Panc1 (cell line): ENCODE results near the gene MREG. TPM values are rescaled to one million over a fixed set of nuclear protein-coding genes. Genes with fewer than 3 reads are reported as not detected.

Experiments
- ATAC-seq: fragments of 200-7000 bp; cut with Tn5 transposase; 2 replicates; pipeline ENCODE4 v1.9.1; 2020; ENCODE audit warnings: mild to moderate bottlenecking, moderate library complexity
- BruUV-seq: library from RNA; stranded (reverse); fragments of 400-500 nt; replicated peaks from 2 replicates; lab custom pipeline; 2021; lab: Mats Ljungman, UMichigan
- CTCF ChIA-PET: fragments of 300-600 bp; sonication (Branson Sonifier 250); formaldehyde crosslinking; loops from one replicate; lab custom pipeline; 2022; ENCODE audit warnings: antibody characterized with exemption; lab: Charles Lee
- POLR2A ChIA-PET: fragments of 300-600 bp; sonication (Branson Sonifier 250); formaldehyde crosslinking; loops from one replicate; lab custom pipeline; 2022; ENCODE audit warnings: antibody characterized with exemption; lab: Charles Lee
- DNase-seq: peaks from one replicate; pipeline ENCODE4 v3.0.0-alpha.2; 2010; ENCODE audit warnings: low read depth, low spot score
- H3K27ac ChIP-seq: 2 replicates; pipeline ENCODE4 v1.5.1; 2011; ENCODE audit warnings: mild to moderate bottlenecking, low read length, inconsistent platforms
- H3K27me3 ChIP-seq: fragments of 200-500 bp; sonication (Bioruptor generic); 2 replicates; pipeline ENCODE4 v1.6.0; 2014; ENCODE audit warnings: low read length, inconsistent platforms; ENCODE audit not compliant: control insufficient read depth, insufficient read depth
- H3K36me3 ChIP-seq: fragments of 200-500 bp; sonication (Bioruptor generic); 2 replicates; pipeline ENCODE4 v1.5.1; 2014; ENCODE audit warnings: inconsistent platforms, mild to moderate bottlenecking, low read length, moderate library complexity; ENCODE audit not compliant: control insufficient read depth, insufficient read depth
- H3K4me1 ChIP-seq: 2 replicates; pipeline ENCODE4 v1.5.1; 2011; ENCODE audit warnings: inconsistent platforms, mild to moderate bottlenecking, low read length, moderate library complexity; ENCODE audit not compliant: control insufficient read depth, insufficient read depth
- H3K4me3 ChIP-seq, 2 experiments: 2 replicates each; pipeline ENCODE4 v1.5.1; 2011 to 2012; ENCODE audit warnings: low read depth in 2 of 2, low read length in 2 of 2, mild to moderate bottlenecking in 2 of 2, inconsistent platforms in 1 of 2, moderate library complexity in 1 of 2
- H3K9me3 ChIP-seq: fragments of 200-500 bp; sonication (Bioruptor generic); 2 replicates; pipeline ENCODE4 v1.5.1; 2014; ENCODE audit warnings: low read depth, mild to moderate bottlenecking, inconsistent platforms, low read length, moderate library complexity; ENCODE audit not compliant: control insufficient read depth, insufficient read depth
- CTCF ChIP-seq: fragments of 450-650 bp; IDR thresholded peaks from 2 replicates; pipeline ENCODE4 v1.5.1; 2017; ENCODE audit warnings: mild to moderate bottlenecking
- POLR2AphosphoS5 ChIP-seq: IDR thresholded peaks from 2 replicates; pipeline ENCODE4 v1.6.1; 2012; ENCODE audit warnings: mild to moderate bottlenecking, low read depth, low read length, moderate library complexity
- REST ChIP-seq, 2 experiments: IDR thresholded peaks; 2 replicates each; pipeline ENCODE4 v1.6.1; 2011 to 2012; ENCODE audit warnings: low read depth in 2 of 2, control low read depth in 1 of 2, low read length in 1 of 2, mild to moderate bottlenecking in 1 of 2, moderate library complexity in 1 of 2; ENCODE audit not compliant: insufficient read depth in 1 of 2
- SIN3A ChIP-seq: IDR thresholded peaks from 2 replicates; pipeline ENCODE4 v1.6.1; 2012; ENCODE audit warnings: low read depth, mild to moderate bottlenecking, low read length, moderate library complexity, borderline replicate concordance; ENCODE audit not compliant: insufficient read depth
- TCF7L2 ChIP-seq: IDR thresholded peaks from 2 replicates; pipeline ENCODE4 v1.6.1; 2011; ENCODE audit warnings: mild to moderate bottlenecking, low read depth, low read length, inconsistent platforms
- in situ Hi-C: cut with HindIII; loops from 2 replicates; pipeline ENCODE4 v1.10.0; 2016; ENCODE audit warnings: low sequenced_read_pairs, low pct_unique_long_range_greater_than_20kb
- intact Hi-C: fragments of 100-400 bp; cut with micrococcal nuclease; formaldehyde crosslinking; loops from one replicate; pipeline ENCODE4 v1.10.0; 2022; ENCODE audit not compliant: unreplicated experiment
- total RNA-seq: library from RNA; stranded (reverse); gene quantifications from one replicate; pipeline ENCODE4 v1.2.1, GENCODE V29; 2021; ENCODE audit not compliant: unreplicated experiment

MREG gene
- total RNA-seq, 1 experiment from 2014 or later = 19.2 TPM

- CTCF ChIA-PET = interaction anchor here (0.6 to 1.5 kb wide), 2 partner anchors 15 to 32 kb away, joined by 3 read pairs; no protein-coding TSS in a partner anchor
- intact Hi-C loops = no loop called here
- ATAC-seq (no peak), DNase-seq (no peak)
- Histone ChIP-seq H3K9me3 (no peaks in the 10 kb centered on the region), H3K4me1 (no peaks in the 10 kb centered on the region), H3K4me3 (no peak overlapping the region), H3K36me3 (no peaks in the 10 kb centered on the region), H3K27me3 (no peaks in the 10 kb centered on the region), H3K27ac (no peak overlapping the region)
- TF ChIP-seq REST (IDR thresholded peaks at IDR 0.05; ENCODE audit: insufficient read depth in 1 of 2, low read depth in 2 of 2, low read length in 1 of 2) = no peak
- no peak for TF ChIP-seq SIN3A
- no peak for TF ChIP-seq POLR2AphosphoS5
- TF ChIP-seq TCF7L2 = no peak
- no peak for TF ChIP-seq CTCF
- in situ Hi-C loops = no loop called here
- no TSS peak for BruUV-seq
- POLR2A ChIA-PET = no interaction called here
Measured at GRCh38 chr2:216033403-216033802, 20.1 kb upstream of the MREG start.

GRCh38 chr2:216031960-216032689, 18.8 kb upstream of the MREG start:
- no TSS peak for BruUV-seq
- intact Hi-C loops = no loop called here
- H3K4me3 ChIP-seq = no peak overlapping the region
- in situ Hi-C loops = no loop called here
- H3K36me3 ChIP-seq = no peaks in the 10 kb centered on the region
- H3K9me3 ChIP-seq = no peaks in the 10 kb centered on the region
- DNase-seq = no peak
- no peaks in the 10 kb centered on the region for H3K27me3 ChIP-seq
- ChIA-PET POLR2A (no interaction called here), CTCF (no interaction called here)
- H3K27ac ChIP-seq = no peak overlapping the region
- H3K4me1 ChIP-seq = no peaks in the 10 kb centered on the region
- TF ChIP-seq CTCF = no peak
- TF ChIP-seq TCF7L2 = no peak
- TF ChIP-seq SIN3A = no peak
- TF ChIP-seq REST (IDR thresholded peaks at IDR 0.05; ENCODE audit: insufficient read depth in 1 of 2, low read depth in 2 of 2, low read length in 1 of 2) = no peak
- TF ChIP-seq POLR2AphosphoS5 = no peak
- no peak for ATAC-seq
